ENCODE measurements around the gene TRIM63. TPM values are rescaled to one million over a fixed set of nuclear protein-coding genes. Genes with fewer than 3 reads are reported as not detected.

The TRIM63 gene
- total RNA-seq, 1 experiment from 2014 or later: not detected

DNA sequence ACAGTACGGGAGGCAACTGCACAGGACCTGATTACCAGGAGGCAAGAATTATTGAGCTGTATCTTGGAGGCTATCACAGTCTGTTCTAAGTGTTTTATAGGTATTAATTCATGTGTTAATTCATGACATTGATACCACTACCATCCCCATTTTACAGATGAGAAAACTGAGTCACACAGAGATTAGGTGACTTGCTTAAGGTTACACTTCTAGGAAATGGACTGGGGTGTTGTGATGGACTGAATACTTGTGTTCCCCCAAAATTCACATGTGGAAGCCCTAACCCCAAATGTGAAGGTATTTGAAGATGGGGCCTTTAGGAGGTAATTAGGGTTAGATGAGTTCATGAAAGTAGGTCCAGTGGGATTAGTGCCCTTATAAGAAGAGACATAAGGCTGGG, 10.1 kb upstream of the TRIM63 start:
- Histone ChIP-seq H4K20me1 (ENCODE audit: control insufficient read depth, insufficient read depth, insufficient read length) (no peaks in the 10 kb centered on the region), H3K23me2 (ENCODE audit: insufficient read length, low read depth, low read length, poor library complexity, severe bottlenecking) (no peaks in the 10 kb centered on the region)
- WGBS (ENCODE audit: extremely low coverage, insufficient read length, low lambda C conversion rate): no CpG with 5 or more reads among the region's 1 CpG

More for the DNA sequence above, 10.1 kb upstream of the TRIM63 start:
- Histone ChIP-seq H3K79me1 (ENCODE audit: insufficient read depth, low read depth, low read length, poor library complexity, severe bottlenecking) (no peaks in the 10 kb centered on the region), H2BK5ac (ENCODE audit: insufficient read length, low read length) (no peak overlapping the region), H3T11ph (ENCODE audit: low read length) (no peak overlapping the region), H3K4ac (ENCODE audit: low read depth, low read length) (no peak overlapping the region), H3K14ac (ENCODE audit: insufficient read depth, low read length) (no peak overlapping the region), H4K5ac (ENCODE audit: insufficient read length, low read depth, low read length) (no peak overlapping the region), H3K23ac (ENCODE audit: insufficient read length, low read depth, low read length) (no peak overlapping the region), H3K4me2 (ENCODE audit: insufficient read depth, insufficient read length, low read length) (no peak overlapping the region), H3K79me2 (ENCODE audit: insufficient read depth, low read length) (no peaks in the 10 kb centered on the region), H2BK20ac (ENCODE audit: low read depth, low read length, poor library complexity, severe bottlenecking) (no peak overlapping the region), H2BK120ac (ENCODE audit: low read depth, low read length, poor library complexity, severe bottlenecking) (no peak overlapping the region), H3K18ac (ENCODE audit: insufficient read length, low read depth, low read length) (no peak overlapping the region), H4K8ac (replicated peaks; ENCODE audit: insufficient read length, low read depth, low read length) (no peak overlapping the region), H3K9me3 (ENCODE audit: control insufficient read depth, low read depth, low read length) (no peaks in the 10 kb centered on the region), H2BK15ac (ENCODE audit: low read depth, low read length) (no peak overlapping the region), H3K9ac (ENCODE audit: extremely low read depth, insufficient read length, low read length) (no peak overlapping the region), H2AFZ (ENCODE audit: low read length) (no peak overlapping the region), H3K56ac (ENCODE audit: insufficient read length, low read depth, low read length) (no peak overlapping the region), H3K27ac (ENCODE audit: insufficient read length, low read depth, low read length) (no peak overlapping the region), H4K91ac (ENCODE audit: insufficient read length, low read depth, low read length) (no peak overlapping the region), H3K4me1 (ENCODE audit: insufficient read depth, low read length) (no peaks in the 10 kb centered on the region; the same call in 1 of the 2 replicates), H3K27me3 (ENCODE audit: insufficient read depth, low read length) (no peaks in the 10 kb centered on the region), H2BK12ac (ENCODE audit: insufficient read length, low read depth, low read length) (no peak overlapping the region), H2AK5ac (ENCODE audit: insufficient read length, low read length) (no peak overlapping the region)
- DNase-seq: no peak
- Mint-ChIP-seq H3K36me3 (ENCODE audit: insufficient read depth in 1 of 3, low read depth in 3 of 3) (no peaks in the 10 kb centered on the region), H3K27ac (no peak overlapping the region), H3K27me3 (ENCODE audit: low read depth) (peaks cover 5% of the 10 kb centered on the region), H3K4me3 (no peak overlapping the region), H3K9me3 (no peaks in the 10 kb centered on the region; a peak in 1 of 5 replicates), H3K4me1 (peaks cover 12 to 15% of the 10 kb centered on the region in 2 experiments)
- TF ChIP-seq, protein P1, sequence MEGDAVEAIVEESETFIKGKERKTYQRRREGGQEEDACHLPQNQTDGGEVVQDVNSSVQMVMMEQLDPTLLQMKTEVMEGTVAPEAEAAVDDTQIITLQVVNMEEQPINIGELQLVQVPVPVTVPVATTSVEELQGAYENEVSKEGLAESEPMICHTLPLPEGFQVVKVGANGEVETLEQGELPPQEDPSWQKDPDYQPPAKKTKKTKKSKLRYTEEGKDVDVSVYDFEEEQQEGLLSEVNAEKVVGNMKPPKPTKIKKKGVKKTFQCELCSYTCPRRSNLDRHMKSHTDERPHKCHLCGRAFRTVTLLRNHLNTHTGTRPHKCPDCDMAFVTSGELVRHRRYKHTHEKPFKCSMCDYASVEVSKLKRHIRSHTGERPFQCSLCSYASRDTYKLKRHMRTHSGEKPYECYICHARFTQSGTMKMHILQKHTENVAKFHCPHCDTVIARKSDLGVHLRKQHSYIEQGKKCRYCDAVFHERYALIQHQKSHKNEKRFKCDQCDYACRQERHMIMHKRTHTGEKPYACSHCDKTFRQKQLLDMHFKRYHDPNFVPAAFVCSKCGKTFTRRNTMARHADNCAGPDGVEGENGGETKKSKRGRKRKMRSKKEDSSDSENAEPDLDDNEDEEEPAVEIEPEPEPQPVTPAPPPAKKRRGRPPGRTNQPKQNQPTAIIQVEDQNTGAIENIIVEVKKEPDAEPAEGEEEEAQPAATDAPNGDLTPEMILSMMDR (conservative IDR thresholded peaks at IDR 0.05): no peak
